GM19099 (cell line): Measurements from ENCODE around the gene THAP4.
A peak's percentile ranks its signal among the peaks of the same experiment; 100 is the strongest.

Source experiments
- POLR2A ChIP-seq: IDR thresholded peaks from 3 replicates; pipeline ENCODE4 v1.6.1; 2011; ENCODE audit warnings: low read depth; ENCODE audit not compliant: insufficient read length; ENCODE audit errors: extremely low read depth

Gene THAP4, protein sequence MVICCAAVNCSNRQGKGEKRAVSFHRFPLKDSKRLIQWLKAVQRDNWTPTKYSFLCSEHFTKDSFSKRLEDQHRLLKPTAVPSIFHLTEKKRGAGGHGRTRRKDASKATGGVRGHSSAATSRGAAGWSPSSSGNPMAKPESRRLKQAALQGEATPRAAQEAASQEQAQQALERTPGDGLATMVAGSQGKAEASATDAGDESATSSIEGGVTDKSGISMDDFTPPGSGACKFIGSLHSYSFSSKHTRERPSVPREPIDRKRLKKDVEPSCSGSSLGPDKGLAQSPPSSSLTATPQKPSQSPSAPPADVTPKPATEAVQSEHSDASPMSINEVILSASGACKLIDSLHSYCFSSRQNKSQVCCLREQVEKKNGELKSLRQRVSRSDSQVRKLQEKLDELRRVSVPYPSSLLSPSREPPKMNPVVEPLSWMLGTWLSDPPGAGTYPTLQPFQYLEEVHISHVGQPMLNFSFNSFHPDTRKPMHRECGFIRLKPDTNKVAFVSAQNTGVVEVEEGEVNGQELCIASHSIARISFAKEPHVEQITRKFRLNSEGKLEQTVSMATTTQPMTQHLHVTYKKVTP

DNA sequence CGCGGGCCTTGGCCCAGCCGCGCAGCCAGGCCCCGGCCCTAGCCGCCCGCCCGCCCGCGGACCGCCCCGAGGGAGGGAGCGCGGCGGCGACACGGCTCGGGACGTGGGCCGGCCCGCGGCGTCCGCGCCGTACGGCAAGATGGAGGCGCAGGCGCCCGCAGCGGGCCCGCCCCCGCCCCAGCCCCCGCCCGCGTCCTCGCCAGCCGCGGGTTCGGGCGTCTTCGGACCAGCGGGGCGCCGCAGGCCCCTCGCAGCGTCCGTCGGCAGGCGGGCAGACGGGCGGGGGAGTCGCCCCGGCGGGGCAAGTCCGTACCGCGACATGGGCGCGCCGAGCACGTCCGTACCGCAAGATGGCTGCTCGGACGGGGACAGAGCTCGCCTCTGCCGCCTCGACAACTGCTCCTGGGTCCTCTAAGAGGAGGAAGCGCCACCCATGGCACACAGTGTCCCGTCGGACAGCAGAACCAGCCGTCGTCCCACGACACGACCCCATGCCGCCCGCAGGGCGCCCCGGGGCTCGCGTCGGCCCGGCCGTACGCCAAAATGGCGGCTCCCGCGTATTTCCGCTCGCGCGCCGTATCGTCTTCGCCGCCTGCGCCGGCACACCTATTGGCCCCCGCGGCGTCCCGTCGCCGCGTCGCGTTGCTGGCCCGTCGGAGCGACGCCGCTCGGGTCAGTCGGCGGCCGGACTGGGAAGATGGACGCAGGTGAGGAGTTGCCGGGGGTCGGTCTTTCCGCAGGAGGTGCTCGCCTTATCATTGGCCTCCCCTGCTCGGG, at the start of gene THAP4, which contains the start of gene ATG4B:
TSS of gene THAP4 (minus strand) at position 141 of the 777 bp plus-strand sequence. CDS start 141 bp downstream, outside the sequence.
TSS of gene ATG4B (plus strand) at position 676 of the 777 bp plus-strand sequence. CDS start at position 698, 22 bp downstream.
- peak; percentile 86 for TF ChIP-seq POLR2A

DNA sequence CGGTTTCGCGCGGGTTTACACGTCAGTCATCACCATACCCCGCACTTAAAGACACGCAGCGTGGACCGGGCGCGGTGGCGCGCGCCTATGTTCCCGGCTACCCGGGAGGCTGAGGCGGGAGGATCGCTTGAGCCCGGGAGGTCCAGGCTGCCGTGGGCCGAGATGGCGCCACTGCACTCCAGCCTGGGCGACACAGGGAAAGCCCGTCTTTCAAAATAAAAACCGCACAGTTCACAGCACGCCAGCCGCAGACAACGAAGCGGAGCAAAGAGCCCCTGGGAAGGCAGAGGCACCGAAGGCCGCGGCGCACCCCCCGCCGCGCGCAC, 49.3 kb upstream of the THAP4 start:
- TF ChIP-seq POLR2A, result no peak

DNA sequence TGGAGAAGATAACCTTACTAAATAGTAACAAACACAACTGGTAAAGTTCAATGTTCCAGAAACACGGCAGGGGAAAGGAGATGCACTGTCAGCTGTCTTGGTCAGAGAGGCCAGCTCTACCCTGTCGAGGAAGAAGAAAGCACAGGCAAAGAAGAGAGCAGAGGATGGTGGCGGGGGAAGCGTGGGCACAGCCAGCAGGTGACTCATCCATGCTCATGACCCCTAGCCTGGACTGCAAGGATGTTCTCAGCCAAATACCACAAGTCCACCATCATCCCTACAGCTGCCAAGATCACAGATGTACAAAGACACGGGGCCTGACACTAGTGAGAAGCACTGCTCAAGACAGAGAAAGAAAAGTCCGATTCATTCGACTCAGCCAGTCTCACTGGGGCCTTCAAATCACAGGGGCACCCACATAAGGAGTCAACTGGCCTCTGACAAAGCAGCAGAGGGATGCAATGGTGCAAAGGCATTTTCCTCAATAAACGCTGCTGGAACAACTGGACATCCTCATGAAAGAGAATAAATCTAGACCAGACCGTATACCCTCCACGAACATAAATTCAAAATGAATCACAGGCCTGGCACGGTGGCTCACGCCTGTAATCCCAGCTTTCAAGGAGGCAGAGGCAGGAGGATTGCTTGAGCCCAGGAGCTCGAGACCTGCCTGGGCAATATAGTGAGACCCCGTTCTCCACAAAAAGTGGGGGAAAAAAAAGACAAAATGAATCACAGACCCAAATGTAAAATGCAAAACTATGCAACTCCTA, 44.1 kb upstream of the THAP4 start:
- no peak for TF ChIP-seq POLR2A

DNA sequence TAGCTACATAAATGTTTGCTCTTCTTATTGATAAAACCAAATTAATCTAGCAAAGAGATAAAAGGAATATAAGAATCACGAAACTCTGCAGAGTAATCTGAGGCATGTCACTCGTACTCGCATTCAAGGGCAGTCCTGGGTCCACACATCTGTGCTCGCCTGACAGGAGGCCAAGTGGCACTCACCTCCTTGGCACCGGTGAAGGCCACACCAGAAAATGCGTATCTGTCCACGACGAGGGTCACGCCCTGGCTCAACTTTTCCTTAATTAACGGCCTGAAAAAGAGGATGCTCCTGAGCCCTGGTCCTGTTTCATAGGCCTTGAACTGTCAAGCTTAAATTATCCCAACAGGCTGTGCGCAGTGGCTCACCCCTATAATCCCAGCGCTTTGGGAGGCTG, 43.1 kb upstream of the THAP4 start:
- no peak for TF ChIP-seq POLR2A

DNA sequence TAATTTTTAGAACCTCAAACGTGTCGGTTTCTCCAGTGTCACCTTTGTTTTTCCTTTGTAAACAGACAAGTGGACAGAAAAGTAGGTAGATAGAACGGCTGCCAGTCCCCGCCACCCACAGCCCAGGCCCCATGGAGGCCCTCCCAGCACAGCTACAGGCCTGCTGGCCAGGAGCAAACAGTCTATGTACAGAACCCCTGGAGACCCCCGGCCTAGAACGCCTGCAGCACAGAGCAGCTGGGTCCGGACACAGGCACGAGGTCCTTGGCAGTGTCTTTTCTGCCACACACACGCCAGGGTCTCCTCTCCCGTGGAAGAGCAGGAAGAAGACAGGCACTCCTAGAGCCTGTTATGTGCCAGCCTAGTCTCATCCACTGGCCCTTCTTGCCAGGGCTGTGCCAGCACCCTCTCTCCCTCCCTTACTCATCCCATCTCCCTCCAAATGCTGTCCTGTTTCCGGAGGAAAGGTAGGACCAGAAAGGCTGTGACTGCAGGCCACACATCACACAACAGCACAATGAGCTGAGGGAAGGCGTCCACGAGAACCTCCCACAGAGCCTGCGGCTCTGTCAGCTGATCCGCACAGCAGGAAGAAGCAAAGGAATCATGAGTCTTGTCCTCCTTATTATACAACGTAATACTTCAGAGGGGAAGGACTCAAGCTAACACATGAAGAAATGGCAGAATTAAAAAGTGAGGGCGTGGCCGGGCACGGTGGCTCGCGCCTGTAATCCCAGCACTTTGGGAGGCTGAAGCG, 42.0 kb upstream of the THAP4 start:
- TF ChIP-seq POLR2A, result no peak

DNA sequence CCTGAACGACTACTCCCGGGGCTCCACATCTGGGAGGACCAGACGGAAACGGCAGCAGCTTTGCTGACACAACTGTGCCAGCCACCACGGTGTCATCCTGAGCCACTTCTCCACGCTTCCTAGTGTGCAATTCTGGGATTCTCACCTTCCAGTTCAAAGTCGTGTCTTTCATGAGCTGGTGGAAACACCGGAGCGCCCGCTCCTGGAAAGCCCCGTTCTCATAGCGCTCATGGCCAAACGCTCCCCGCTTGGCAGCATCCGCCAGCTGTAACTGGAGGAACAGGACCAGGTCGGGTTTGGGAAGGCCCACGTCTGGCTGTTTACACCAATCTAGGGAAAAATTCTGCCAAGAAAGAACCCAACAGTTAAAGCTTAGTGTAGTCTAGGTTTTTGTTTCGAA, 41.3 kb upstream of the THAP4 start:
- no peak for TF ChIP-seq POLR2A

DNA sequence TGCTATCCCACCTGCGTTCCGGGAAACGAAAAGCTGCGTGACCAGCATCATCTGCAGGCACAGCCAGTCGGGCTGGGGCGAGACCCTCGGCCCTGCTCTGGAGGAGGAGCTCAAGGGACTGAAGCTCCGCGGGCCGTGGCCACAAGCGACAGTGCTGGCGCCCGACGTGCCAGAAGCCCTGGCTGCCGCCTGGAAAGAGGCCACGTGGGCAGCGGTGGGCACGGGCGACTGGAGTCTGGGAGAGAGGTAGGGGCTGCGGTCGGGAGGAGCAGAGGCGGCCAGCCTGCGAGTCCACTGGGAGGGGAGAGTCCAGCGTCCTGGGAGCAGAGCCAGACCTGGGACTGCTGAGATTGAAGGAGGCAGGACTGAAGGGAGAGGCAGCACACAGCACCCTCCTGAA, 40.4 kb upstream of the THAP4 start:
- no peak for TF ChIP-seq POLR2A

DNA sequence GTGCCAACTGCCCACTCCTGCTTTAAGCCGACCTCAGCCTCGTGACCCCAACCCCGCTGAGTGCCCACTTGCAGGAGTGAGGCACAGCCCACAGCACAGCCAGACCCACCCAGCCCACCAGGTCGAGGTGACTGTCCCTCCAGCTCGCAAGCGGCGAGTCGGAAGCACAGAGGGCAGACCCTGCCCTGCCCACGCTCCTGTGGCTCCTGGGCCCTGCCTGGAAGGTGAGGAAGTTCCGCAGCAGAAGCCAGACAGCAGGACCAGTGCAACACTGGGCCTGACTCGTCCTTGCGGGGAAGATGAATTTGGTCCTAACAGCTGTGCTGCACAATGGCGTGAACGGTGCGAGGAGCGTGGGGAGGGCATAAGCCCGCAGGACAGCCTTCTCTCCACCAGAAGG, 39.7 kb upstream of the THAP4 start:
- TF ChIP-seq POLR2A, result no peak

DNA sequence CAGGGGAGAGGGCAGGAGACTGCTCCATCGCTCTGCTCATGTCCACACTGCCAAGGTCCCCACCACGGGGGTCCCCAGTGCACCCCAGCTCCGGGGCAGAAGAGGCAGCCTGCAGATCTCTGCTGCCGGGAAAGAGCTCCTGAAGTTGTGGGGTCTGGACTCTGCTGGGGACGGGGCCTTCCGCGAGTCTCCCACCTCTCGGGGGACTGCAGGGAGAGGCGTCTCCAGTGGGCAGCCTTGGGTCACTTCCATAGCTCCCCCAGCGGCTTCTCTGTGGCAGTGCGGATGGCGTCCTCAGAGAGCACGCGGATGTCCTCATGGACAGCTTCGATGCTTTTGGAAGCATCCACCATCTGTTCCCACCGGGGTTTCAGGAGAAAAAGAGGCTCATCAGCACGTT, 38.9 kb upstream of the THAP4 start:
- no peak for TF ChIP-seq POLR2A

DNA sequence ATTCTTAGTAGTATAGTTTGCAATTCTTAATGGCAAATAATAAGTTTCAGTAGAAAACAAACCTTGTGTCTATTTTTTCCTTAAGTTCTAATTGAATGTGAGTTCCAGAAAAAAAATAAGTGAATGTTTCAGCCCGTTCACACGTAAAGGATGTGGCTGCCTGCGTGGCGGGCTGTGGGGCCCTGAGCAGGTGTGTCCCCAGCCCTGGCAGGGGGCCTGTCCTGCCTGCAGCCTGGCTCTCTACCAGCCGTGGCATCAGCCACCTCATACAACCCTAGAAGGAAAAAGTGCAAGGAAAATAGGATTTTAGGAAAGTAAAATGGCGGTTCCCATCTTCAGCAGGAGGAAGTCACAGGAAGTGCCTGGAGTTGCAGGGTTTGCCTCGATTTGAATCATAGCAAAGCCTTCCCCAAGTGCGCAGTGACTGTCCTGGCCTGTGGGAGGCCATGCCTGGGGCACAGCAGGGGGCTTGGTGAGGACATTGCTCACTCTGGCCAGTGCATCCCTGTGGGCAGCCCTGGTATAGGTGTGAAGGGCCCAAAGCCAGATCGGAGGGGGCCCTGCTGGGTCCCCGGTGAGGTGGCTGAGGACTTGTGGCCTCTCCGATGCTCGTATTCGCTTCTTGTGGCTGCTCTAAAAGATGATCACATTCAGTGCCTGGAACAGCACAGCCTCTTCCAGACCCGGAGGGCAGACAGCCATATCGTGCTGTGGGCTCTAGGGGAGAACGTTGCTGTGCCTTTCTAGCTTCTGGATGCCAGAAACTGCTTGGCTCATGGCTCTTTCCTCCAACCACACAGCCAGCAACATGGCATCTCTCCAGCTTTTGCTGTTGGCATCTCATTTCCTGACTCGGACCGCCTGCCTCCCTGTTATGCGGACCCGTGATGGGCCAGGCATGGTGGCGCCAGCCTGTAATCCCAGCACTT, 37.1 kb upstream of the THAP4 start:
- no peak for TF ChIP-seq POLR2A

DNA sequence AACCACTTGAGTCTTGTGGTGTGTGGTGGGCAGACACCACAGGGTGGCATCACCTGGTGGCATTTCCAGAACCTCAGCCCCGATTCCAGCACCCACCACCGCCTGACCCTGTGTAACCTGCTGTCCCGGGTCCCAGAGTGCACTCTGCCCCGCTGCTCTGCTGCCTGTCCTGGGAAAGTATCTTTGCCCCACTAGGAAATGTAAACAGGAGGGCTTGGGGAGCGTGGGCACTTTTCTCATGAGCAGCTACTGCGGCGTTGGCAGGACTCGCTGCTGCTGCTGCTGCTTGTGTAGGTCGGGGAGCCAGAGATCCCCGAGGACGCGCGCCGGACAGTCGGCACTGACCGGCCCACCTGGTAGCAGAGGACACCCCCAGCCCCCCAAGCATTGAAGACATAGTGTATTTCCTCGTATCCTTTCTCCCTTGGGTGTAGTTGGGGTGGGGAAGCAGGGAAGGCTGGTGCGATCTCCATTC, 36.3 kb upstream of the THAP4 start:
- no peak for TF ChIP-seq POLR2A

DNA sequence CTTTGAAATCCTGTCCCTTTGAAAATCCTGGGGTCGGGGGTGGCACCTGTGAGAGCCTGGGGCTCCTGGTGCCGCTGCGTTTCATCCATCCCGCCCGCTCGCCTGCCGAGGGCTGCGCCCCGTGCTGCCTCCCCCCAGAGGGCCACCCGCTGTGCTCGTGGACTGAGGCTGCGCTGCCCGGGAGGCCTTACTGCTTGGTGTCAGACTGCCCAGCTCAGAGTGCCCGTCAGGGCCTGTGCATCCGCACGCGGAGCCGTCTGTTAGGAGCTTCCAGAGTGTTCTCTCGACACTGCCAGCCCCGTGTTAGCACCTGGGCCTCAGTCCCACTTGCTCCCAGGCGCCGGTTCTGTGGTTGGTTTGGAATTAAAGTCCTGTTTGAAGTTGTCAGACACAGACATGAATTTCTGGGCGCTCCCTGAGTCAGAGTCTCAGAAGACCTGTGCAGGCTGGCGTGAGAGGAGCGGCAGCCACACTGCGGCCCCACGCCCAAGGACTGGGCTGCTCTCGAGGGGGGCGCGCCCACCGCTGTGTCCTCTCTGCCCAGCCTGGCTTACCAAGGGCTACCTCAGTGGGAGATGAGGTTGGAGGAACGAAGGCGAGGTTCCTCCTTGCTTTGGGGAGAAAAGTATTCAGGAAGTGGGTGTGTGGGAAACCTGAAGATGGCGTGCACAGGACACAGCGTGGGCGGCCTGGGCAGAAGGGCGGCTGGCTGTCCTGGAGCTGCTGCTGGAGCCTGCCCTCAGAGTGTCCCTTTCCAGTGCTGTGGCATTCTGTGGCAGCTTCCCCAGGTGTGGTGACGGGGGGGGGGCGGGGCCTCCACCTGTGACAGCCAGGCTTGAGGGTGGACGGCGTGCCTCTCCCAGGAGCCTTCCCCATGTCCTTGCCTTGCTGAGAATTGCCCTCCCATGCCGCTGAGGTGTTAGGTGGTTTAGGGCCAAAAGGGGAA, 35.6 kb upstream of the THAP4 start:
- TF ChIP-seq POLR2A, result no peak
